AG09319 (cell line): ENCODE results near the gene MMP24.
"Not testable (repeated sequence)": the region's sequence is repeated elsewhere in the genome, so short reads cannot be mapped to it uniquely, and the experiment has no call there.

Experiments used
- DNase-seq: peaks from one replicate; pipeline ENCODE4 v3.0.0-alpha.2; 2010; ENCODE audit warnings: low read depth; ENCODE audit errors: extremely low read depth
- TF ChIP-seq, protein P1 (sequence below): IDR thresholded peaks from 2 replicates; pipeline ENCODE4 v1.5.1; 2011; ENCODE audit warnings: low read depth, mild to moderate bottlenecking, inconsistent platforms, low read length, moderate library complexity

The MMP24 gene

DNA sequence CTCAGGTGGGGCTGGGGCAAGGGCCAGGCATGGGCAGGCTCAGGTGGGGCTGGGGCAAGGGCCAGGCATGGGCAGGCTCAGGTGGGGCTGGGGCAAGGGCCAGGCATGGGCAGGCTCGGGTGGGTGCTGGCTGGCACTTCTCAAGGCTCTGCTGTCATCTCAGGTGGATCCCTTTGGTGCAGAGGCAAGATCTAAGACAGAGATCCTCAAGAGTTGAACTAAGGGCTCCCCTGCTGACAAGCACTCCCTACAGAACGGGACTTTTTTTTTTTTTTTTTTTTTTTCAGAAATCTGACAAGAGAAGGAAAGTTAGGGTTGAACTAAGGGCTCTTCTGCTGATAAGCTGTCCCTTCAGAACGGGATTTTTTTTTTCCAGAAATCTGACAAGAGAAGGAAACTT lies 26.5 kb downstream of the MMP24 start:
- DNase-seq, result no peak
- TF ChIP-seq, protein P1, sequence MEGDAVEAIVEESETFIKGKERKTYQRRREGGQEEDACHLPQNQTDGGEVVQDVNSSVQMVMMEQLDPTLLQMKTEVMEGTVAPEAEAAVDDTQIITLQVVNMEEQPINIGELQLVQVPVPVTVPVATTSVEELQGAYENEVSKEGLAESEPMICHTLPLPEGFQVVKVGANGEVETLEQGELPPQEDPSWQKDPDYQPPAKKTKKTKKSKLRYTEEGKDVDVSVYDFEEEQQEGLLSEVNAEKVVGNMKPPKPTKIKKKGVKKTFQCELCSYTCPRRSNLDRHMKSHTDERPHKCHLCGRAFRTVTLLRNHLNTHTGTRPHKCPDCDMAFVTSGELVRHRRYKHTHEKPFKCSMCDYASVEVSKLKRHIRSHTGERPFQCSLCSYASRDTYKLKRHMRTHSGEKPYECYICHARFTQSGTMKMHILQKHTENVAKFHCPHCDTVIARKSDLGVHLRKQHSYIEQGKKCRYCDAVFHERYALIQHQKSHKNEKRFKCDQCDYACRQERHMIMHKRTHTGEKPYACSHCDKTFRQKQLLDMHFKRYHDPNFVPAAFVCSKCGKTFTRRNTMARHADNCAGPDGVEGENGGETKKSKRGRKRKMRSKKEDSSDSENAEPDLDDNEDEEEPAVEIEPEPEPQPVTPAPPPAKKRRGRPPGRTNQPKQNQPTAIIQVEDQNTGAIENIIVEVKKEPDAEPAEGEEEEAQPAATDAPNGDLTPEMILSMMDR, result no peak

DNA sequence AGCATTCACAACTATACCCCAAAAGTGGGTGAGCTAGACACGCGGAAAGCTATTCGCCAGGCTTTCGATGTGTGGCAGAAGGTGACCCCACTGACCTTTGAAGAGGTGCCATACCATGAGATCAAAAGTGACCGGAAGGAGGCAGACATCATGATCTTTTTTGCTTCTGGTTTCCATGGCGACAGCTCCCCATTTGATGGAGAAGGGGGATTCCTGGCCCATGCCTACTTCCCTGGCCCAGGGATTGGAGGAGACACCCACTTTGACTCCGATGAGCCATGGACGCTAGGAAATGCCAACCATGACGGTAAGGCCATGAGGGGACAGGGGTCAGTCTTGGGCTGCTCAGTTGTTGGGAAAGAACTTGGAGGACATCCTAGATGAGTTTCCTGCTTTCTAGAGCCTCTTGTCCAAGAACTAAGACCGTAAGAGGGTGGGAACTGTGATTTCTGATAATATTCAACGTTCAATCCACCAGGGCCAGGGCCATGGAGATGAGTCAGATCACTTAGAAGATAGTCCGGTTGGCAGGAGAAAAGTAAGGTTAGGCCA lies 28.0 kb downstream of the MMP24 start:
- DNase-seq, result no peak
- TF ChIP-seq, protein P1, result no peak

- no peak for DNase-seq
- TF ChIP-seq, protein P1, result no peak
Measured at GRCh38 chr20:35257175-35257909, 30.9 kb downstream of the MMP24 start.

GRCh38 chr20:35260426-35260825 lies 33.9 kb downstream of the MMP24 start:
- TF ChIP-seq, protein P1, result no peak
- DNase-seq, result no peak

DNA sequence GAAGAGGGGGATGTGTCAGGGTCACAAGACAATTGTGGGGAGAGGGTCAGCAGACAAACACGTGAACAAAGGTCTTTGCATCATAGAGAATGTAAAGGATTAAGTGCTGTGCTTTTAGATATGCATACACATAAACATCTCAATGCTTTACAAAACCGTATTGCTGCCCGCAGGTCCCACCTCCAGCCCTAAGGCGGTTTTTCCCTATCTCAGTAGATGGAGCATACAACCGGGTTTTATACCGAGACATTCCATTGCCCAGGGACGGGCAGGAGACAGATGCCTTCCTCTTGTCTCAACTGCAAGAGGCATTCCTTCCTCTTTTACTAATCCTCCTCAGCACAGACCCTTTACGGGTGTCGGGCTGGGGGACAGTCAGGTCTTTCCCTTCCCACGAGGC lies 35.8 kb downstream of the MMP24 start:
- not testable (repeated sequence) for DNase-seq

DNA sequence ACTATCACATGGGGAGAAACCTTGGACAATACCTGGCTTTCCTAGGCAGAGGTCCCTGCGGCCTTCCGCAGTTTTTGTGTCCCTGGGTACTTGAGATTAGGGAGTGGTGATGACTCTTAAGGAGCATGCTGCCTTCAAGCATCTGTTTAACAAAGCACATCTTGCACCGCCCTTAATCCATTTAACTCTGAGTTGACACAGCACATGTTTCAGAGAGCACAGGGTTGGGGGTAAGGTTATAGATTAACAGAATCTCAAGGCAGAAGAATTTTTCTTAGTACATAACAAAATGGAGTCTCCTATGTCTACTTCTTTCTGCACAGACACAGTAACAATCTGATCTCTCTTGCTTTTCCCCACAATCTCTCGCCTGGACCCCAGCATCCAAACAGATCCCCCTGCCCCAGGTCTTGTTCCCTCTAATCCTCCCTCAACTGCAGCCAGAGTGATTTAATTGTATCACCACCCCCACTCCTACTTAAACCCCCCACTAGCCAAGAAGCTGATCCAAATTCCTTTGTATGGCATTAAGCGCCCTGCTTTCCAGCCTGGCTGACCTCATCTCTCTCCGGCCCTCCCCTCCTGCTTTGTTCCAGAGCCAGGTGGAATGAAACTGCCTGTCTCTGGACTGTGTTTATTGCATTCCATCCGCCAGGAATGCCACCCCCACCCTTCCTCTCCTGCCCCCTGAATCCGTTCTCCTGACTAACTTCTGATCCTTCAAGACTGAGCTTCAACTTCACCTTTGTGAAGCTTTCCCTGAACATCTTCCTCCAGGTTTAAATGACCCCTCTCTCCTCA lies 36.4 kb downstream of the MMP24 start:
- DNase-seq, result not testable (repeated sequence)

- DNase-seq, result no peak
- TF ChIP-seq, protein P1, result no peak
Measured at GRCh38 chr20:35263532-35264341, 37.2 kb downstream of the MMP24 start.

DNA sequence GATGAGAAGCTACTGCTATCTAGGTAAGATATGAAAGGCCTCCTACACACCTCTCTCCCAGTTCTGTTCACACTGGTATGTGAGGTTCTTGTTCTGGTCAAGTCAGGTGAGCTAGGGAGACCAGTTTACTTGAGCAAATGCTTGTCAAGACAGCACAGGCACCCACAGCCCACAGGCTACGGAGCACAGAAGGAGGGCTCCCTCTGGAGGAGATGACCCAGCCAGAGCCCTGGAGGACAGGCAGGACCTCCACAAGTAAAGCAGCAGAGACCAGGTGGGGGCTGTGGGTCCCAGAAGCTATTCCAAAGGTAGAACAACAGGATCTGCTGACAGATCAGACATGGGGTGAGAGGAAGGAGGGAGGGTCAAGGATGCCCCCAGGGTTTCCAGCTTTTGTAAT lies 38.3 kb downstream of the MMP24 start:
- TF ChIP-seq, protein P1, result no peak; the same call in none of the 2 replicates
- no peak for DNase-seq
